H9 (cell line): Measurements from ENCODE around the gene NPR1. TPM values are rescaled to one million over a fixed set of nuclear protein-coding genes. Genes with fewer than 3 reads are reported as not detected.
A peak's percentile ranks its signal among the peaks of the same experiment; 100 is the strongest.

Experiments
- DNase-seq: peaks from one replicate; pipeline ENCODE4 v3.0.0-alpha.2; 2017
- H2AFZ ChIP-seq: one replicate; pipeline ENCODE4 v1.6.1; 2013; ENCODE audit warnings: mild to moderate bottlenecking, low read length, control low read depth, moderate library complexity
- H2AK5ac ChIP-seq: 2 replicates; pipeline ENCODE4 v1.6.1; 2013; ENCODE audit warnings: low read length, control low read depth, mixed read lengths; ENCODE audit not compliant: insufficient read length
- H2BK120ac ChIP-seq: one replicate; pipeline ENCODE4 v1.6.1; 2013; ENCODE audit warnings: low read depth, mild to moderate bottlenecking, low read length, control low read depth, inconsistent platforms; ENCODE audit not compliant: poor library complexity, severe bottlenecking
- H2BK12ac ChIP-seq: 2 replicates; pipeline ENCODE4 v1.6.1; 2013; ENCODE audit warnings: low read length, control low read depth, mixed read lengths, low read depth; ENCODE audit not compliant: insufficient read length
- H2BK15ac ChIP-seq: 2 replicates; pipeline ENCODE4 v1.6.1; 2013; ENCODE audit warnings: low read depth, low read length, control low read depth
- H2BK20ac ChIP-seq: one replicate; pipeline ENCODE4 v1.6.1; 2013; ENCODE audit warnings: low read depth, mild to moderate bottlenecking, low read length, control low read depth, inconsistent platforms; ENCODE audit not compliant: poor library complexity, severe bottlenecking
- H2BK5ac ChIP-seq: 2 replicates; pipeline ENCODE4 v1.6.1; 2013; ENCODE audit warnings: low read length, control low read depth, mixed read lengths; ENCODE audit not compliant: insufficient read length
- H3K14ac ChIP-seq: 2 replicates; pipeline ENCODE4 v1.6.1; 2013; ENCODE audit warnings: low read length, control low read depth; ENCODE audit not compliant: insufficient read depth
- H3K18ac ChIP-seq: 2 replicates; pipeline ENCODE4 v1.6.1; 2013; ENCODE audit warnings: low read depth, mild to moderate bottlenecking, mixed read lengths, low read length, control low read depth; ENCODE audit not compliant: insufficient read length
- H3K23ac ChIP-seq: 2 replicates; pipeline ENCODE4 v1.6.1; 2013; ENCODE audit warnings: low read length, control low read depth, mixed read lengths, low read depth; ENCODE audit not compliant: insufficient read length
- H3K23me2 ChIP-seq: 2 replicates; pipeline ENCODE4 v1.6.1; 2013; ENCODE audit warnings: low read depth, mild to moderate bottlenecking, mixed read lengths, low read length, control low read depth; ENCODE audit not compliant: insufficient read length, poor library complexity, severe bottlenecking
- H3K27ac ChIP-seq: 2 replicates; pipeline ENCODE4 v1.5.1; 2013; ENCODE audit warnings: low read length, control low read depth, mixed read lengths, low read depth; ENCODE audit not compliant: insufficient read length
- H3K27me3 ChIP-seq: 2 replicates; pipeline ENCODE4 v1.6.1; 2013; ENCODE audit warnings: low read length, control low read depth, inconsistent platforms; ENCODE audit not compliant: insufficient read depth
- H3K4ac ChIP-seq: 2 replicates; pipeline ENCODE4 v1.6.1; 2013; ENCODE audit warnings: low read depth, mild to moderate bottlenecking, control low read depth, inconsistent platforms, low read length, moderate library complexity
- H3K4me1 ChIP-seq: 2 replicates; pipeline ENCODE4 v1.6.1; 2013; ENCODE audit warnings: low read length, control low read depth, inconsistent platforms; ENCODE audit not compliant: insufficient read depth
- H3K4me2 ChIP-seq: 2 replicates; pipeline ENCODE4 v1.6.1; 2013; ENCODE audit warnings: low read length, control low read depth, mixed read lengths; ENCODE audit not compliant: insufficient read length, insufficient read depth
- H3K56ac ChIP-seq: 2 replicates; pipeline ENCODE4 v1.6.1; 2013; ENCODE audit warnings: low read depth, mild to moderate bottlenecking, mixed read lengths, low read length, control low read depth; ENCODE audit not compliant: insufficient read length
- H3K79me1 ChIP-seq: 2 replicates; pipeline ENCODE4 v1.6.1; 2013; ENCODE audit warnings: low read depth, mild to moderate bottlenecking, moderate library complexity, low read length, control low read depth, inconsistent platforms; ENCODE audit not compliant: insufficient read depth, poor library complexity, severe bottlenecking
- H3K79me2 ChIP-seq: 2 replicates; pipeline ENCODE4 v1.6.1; 2013; ENCODE audit warnings: low read length, control low read depth, inconsistent platforms; ENCODE audit not compliant: insufficient read depth
- H3K9ac ChIP-seq: 2 replicates; pipeline ENCODE4 v1.6.1; 2013; ENCODE audit warnings: low read length, control low read depth, mixed read lengths; ENCODE audit not compliant: insufficient read length; ENCODE audit errors: extremely low read depth
- H3K9me3 ChIP-seq: one replicate; pipeline ENCODE4 v1.6.1; 2013; ENCODE audit warnings: low read depth, low read length, inconsistent platforms; ENCODE audit not compliant: control insufficient read depth
- H3T11ph ChIP-seq: one replicate; pipeline ENCODE4 v1.6.1; 2013; ENCODE audit warnings: mild to moderate bottlenecking, low read length, control low read depth, inconsistent platforms
- H4K20me1 ChIP-seq: one replicate; pipeline ENCODE4 v1.6.1; 2013; ENCODE audit not compliant: control insufficient read depth, insufficient read length, insufficient read depth
- H4K5ac ChIP-seq: 2 replicates; pipeline ENCODE4 v1.6.1; 2013; ENCODE audit warnings: low read depth, mild to moderate bottlenecking, mixed read lengths, low read length, control low read depth; ENCODE audit not compliant: insufficient read length
- H4K8ac ChIP-seq: replicated peaks from 2 replicates; pipeline ENCODE4 v1.6.1; 2013; ENCODE audit warnings: low read length, control low read depth, mixed read lengths, low read depth; ENCODE audit not compliant: insufficient read length
- H4K91ac ChIP-seq: 2 replicates; pipeline ENCODE4 v1.6.1; 2013; ENCODE audit warnings: low read depth, mild to moderate bottlenecking, moderate library complexity, mixed read lengths, low read length, control low read depth; ENCODE audit not compliant: insufficient read length
- H3K27ac Mint-ChIP-seq, 3 experiments: 2 replicates in 2 of 3; 3 replicates in 1 of 3; pipeline ENCODE4 v1.8.0; 2020 to 2021; ENCODE audit warnings: mixed read lengths in 3 of 3, mild to moderate bottlenecking in 1 of 3, moderate library complexity in 1 of 3
- H3K27me3 Mint-ChIP-seq: 2 replicates; pipeline ENCODE4 v1.8.0; 2021; ENCODE audit warnings: low read depth, mild to moderate bottlenecking, moderate library complexity, mixed read lengths
- H3K36me3 Mint-ChIP-seq, 3 experiments: 2 replicates in 2 of 3; 3 replicates in 1 of 3; pipeline ENCODE4 v1.8.0; 2020 to 2021; ENCODE audit warnings: low read depth in 3 of 3, mixed read lengths in 3 of 3; ENCODE audit not compliant: insufficient read depth in 1 of 3
- H3K4me1 Mint-ChIP-seq, 2 experiments: 2 replicates each; pipeline ENCODE4 v1.8.0; 2020; ENCODE audit warnings: mixed read lengths in 2 of 2
- H3K4me3 Mint-ChIP-seq, 2 experiments: 2 replicates in 1 of 2; 3 replicates in 1 of 2; pipeline ENCODE4 v1.8.0; 2020 to 2021; ENCODE audit warnings: mild to moderate bottlenecking in 2 of 2, mixed read lengths in 2 of 2, moderate library complexity in 1 of 2
- H3K9me3 Mint-ChIP-seq, 2 experiments: 2 replicates in 1 of 2; 3 replicates in 1 of 2; pipeline ENCODE4 v1.8.0; 2020; ENCODE audit warnings: mild to moderate bottlenecking in 2 of 2, mixed read lengths in 2 of 2, moderate library complexity in 1 of 2
- CTCF ChIP-seq: fragments of 200-600 bp; sonication (generic); conservative IDR thresholded peaks from 3 replicates; pipeline ENCODE4 v1.8.0; 2021; ENCODE audit warnings: antibody characterized with exemption, mild to moderate bottlenecking
- WGBS: extraction: QIAGEN DNeasy Blood & Tissue Kit; methylation state at CpG from one replicate; pipeline ENCODE4 v1.1.7; 2013; ENCODE audit warnings: missing lambda C conversion rate, low lambda C conversion rate, mixed read lengths; ENCODE audit not compliant: insufficient read length; ENCODE audit errors: extremely low coverage; 5-methylcytosine and 5-hydroxymethylcytosine counted together
- total RNA-seq: library from RNA; stranded (reverse); gene quantifications from 2 replicates; pipeline ENCODE4 v1.2.1, GENCODE V29; 2021

NPR1 gene
- total RNA-seq, 1 experiment from 2014 or later, result 8.6 TPM

DNA sequence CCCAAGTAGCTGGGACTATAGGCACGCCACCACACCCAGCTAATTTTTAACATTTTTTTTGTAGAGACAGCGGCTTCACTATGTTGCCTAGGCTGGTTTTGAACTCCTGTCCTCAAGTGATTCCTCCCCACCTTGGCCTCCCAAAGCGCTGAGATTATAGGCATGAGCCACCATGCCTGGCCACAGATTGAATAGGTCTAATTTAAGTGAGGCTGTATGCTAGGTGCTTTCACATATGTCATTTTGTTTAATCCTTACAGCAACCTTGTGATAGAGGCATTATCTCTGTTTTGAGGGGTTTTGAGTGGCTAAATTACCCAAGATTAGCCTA lies 56.6 kb downstream of the NPR1 start:
- Histone ChIP-seq H4K8ac (no peak overlapping the region), H3K9me3 (no peaks in the 10 kb centered on the region), H3K79me1 (no peaks in the 10 kb centered on the region), H2AK5ac (no peak overlapping the region), H3K9ac (no peak overlapping the region), H3K56ac (no peak overlapping the region), H3K23ac (no peak overlapping the region), H3K18ac (no peak overlapping the region), H2BK12ac (no peak overlapping the region), H2BK20ac (no peak overlapping the region), H2AFZ (no peak overlapping the region), H4K5ac (no peak overlapping the region), H3K4me1 (no peaks in the 10 kb centered on the region), H4K91ac (no peak overlapping the region), H3K23me2 (no peaks in the 10 kb centered on the region), H3K14ac (no peak overlapping the region), H3K79me2 (peaks cover 4% of the 10 kb centered on the region; the same call in 1 of the 2 replicates), H3K4ac (no peak overlapping the region), H2BK120ac (no peak overlapping the region), H3K27me3 (no peaks in the 10 kb centered on the region), H2BK5ac (no peak overlapping the region), H3K4me2 (no peak overlapping the region), H3K27ac (no peak overlapping the region), H3T11ph (no peak overlapping the region), H4K20me1 (no peaks in the 10 kb centered on the region), H2BK15ac (no peak overlapping the region)
- no peak for DNase-seq
- Mint-ChIP-seq H3K9me3 (no peaks in the 10 kb centered on the region), H3K27me3 (no peaks in the 10 kb centered on the region), H3K4me3 (no peak overlapping the region), H3K4me1 (peaks cover 13 to 21% of the 10 kb centered on the region in 2 experiments), H3K36me3 (peaks cover 12 to 39% (median 14%) of the 10 kb centered on the region in 3 experiments; a peak in 6 of 7 replicates), H3K27ac (peak overlapping the region in 1 of 3 experiments; percentile 24; a peak in 2 of 7 replicates)
- WGBS, result no CpG with 5 or more reads among the region's 3 CpGs
- no peak for TF ChIP-seq CTCF
